Measurements from ENCODE around the gene RNPEP. TPM values are rescaled to one million over a fixed set of nuclear protein-coding genes. Genes with fewer than 3 reads are reported as not detected.

Gene RNPEP
- total and polyA plus RNA-seq, 2 of the 8 experiments (the other 6 are each of a cell fraction or from before 2014, with no cell fraction given) = 34.1 to 51.1 TPM

DNA sequence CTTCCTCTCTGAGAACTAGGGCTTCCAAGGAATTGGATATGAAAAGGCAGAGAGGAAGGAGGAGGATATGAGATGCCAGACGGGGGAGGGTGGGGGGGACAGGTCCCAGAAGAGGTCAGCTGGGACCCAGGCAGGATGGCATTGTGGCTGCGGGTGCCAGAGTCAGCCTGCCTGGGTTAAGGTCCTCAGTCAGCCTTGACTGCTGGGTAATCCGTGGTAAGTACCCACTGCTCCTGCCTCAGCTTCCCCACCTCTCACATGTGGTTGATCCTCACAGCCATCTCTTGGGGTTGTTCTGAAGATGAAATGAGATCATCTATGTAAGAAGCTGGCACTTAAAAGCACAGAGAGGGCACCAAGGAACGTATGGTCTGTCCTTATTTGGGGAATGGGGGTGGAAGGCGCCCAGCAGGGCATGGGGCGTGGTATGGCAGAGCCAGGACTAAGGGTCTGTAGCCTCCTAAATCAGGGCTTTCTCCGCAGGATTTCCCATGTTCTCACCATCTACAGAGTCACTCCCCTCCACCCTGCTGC is 51.8 kb downstream of the RNPEP start:
- Histone ChIP-seq H4K20me1 (replicated peaks in 1 of 2; ENCODE audit: control insufficient read depth in 1 of 2, insufficient read depth in 2 of 2, low read length in 2 of 2) (no peaks in the 10 kb centered on the region), H3K14ac (ENCODE audit: insufficient read length) (no peak overlapping the region), H3K56ac (replicated peaks; ENCODE audit: insufficient read length, low read depth, low read length) (no peak overlapping the region), H3K23ac (ENCODE audit: insufficient read length) (no peak overlapping the region), H3K18ac (ENCODE audit: extremely low read depth, low read length) (peak overlapping the region; percentile 9; the same call in 1 of the 2 replicates), H2BK120ac (replicated peaks; ENCODE audit: low read depth, low read length) (no peak overlapping the region), H2BK20ac (ENCODE audit: low read length) (0 out of 2 replicates have a peak overlapping the region, but pooled peaks have one; percentile 64), H2BK5ac (ENCODE audit: low read depth, low read length) (peak overlapping the region; percentile 1; the same call in 1 of the 2 replicates), H3K4me2 (ENCODE audit: insufficient read depth in 1 of 2, low read depth in 2 of 2, low read length in 2 of 2) (no peak overlapping the region), H3K27ac (ENCODE audit: low read depth, low read length) (no peak overlapping the region), H3K9me3 (ENCODE audit: insufficient read depth in 2 of 2, low read depth in 1 of 2, low read length in 1 of 2) (no peaks in the 10 kb centered on the region), H2BK12ac (ENCODE audit: low read depth, low read length) (peak overlapping the region; percentile 5; the same call in 1 of the 2 replicates), H3K79me1 (ENCODE audit: low read depth, low read length) (no peaks in the 10 kb centered on the region), H3K4me1 (replicated peaks in 1 of 4; ENCODE audit: control insufficient read depth in 3 of 4, insufficient read depth in 4 of 4, low read length in 3 of 4) (peaks cover 0 to 9% (median under 1%) of the 10 kb centered on the region in 4 experiments; a peak in 3 of 7 replicates), H4K8ac (ENCODE audit: extremely low read depth, insufficient read depth, low read length) (no peak overlapping the region), H2AK5ac (ENCODE audit: low read depth, low read length) (no peak overlapping the region), H2BK15ac (ENCODE audit: low read length) (0 out of 2 replicates have a peak overlapping the region, but pooled peaks have one; percentile 65), H3K79me2 (ENCODE audit: control insufficient read depth in 1 of 2, insufficient read depth in 2 of 2, low read length in 2 of 2) (no peaks in the 10 kb centered on the region), H3K36me3 (ENCODE audit: control insufficient read depth in 2 of 4, insufficient read depth in 4 of 4, low read length in 3 of 4) (no peaks in the 10 kb centered on the region), H3K4ac (replicated peaks; ENCODE audit: insufficient read length, low read depth, low read length) (no peak overlapping the region), H3K23me2 (ENCODE audit: low read depth, low read length) (no peaks in the 10 kb centered on the region; the same call in 1 of the 2 replicates), H4K5ac (ENCODE audit: insufficient read length, low read depth, low read length) (no peak overlapping the region), H2AFZ (ENCODE audit: low read length) (peak overlapping the region; percentile 67), H4K91ac (replicated peaks; ENCODE audit: insufficient read length, low read length) (no peak overlapping the region), H3K4me3 (ENCODE audit: extremely low read depth in 1 of 4, insufficient read depth in 2 of 4, low read depth in 3 of 4, low read length in 4 of 4) (no peak overlapping the region), H3K27me3 (replicated peaks in 1 of 4; ENCODE audit: control insufficient read depth in 3 of 4, extremely low read depth in 1 of 4, insufficient read depth in 3 of 4, low read length in 3 of 4) (no peaks in the 10 kb centered on the region), H3K9ac (replicated peaks in 1 of 4; ENCODE audit: extremely low read depth in 1 of 4, low read depth in 3 of 4, low read length in 3 of 4) (no peak overlapping the region)
- ChIA-PET CTCF (ENCODE audit: partially characterized antibody) (interaction anchor here (0.7 to 1.9 kb wide), 9 partner anchors 22 to 522 kb away, joined by 3 to 8 read pairs (median 4); partner anchors contain the start of gene ELF3), POLR2A (ENCODE audit: partially characterized antibody) (interaction anchor here (0.6 to 2.4 kb wide), 6 partner anchors 16 to 72 kb away, joined by 3 to 6 read pairs (median 3); partner anchors contain the start of gene ELF3)
- 67% methylated on average over 5 of the region's 7 CpGs; no CpG with 5 or more reads in 1 of the 2 experiments for WGBS, 2 experiments (ENCODE audit: extremely low coverage in 1 of 2, insufficient coverage in 1 of 2, insufficient read length in 1 of 2, insufficient replicate concordance in 2 of 2, low coverage in 1 of 2, low lambda C conversion rate in 2 of 2, missing lambda C conversion rate in 1 of 2)
- TF ChIP-seq MAFK (IDR thresholded peaks at IDR 0.05; ENCODE audit: low read depth, low read length) (no peak), ASH2L (IDR thresholded peaks at IDR 0.05; ENCODE audit: low read length) (peak; percentile 13)
- FAIRE-seq (no peak), DNase-seq (ENCODE audit: low read depth in 1 of 2, low spot score in 2 of 2) (no peak)
